AG04449 (cell line): ENCODE data around the gene PDZRN4.

Experiments
- CTCF ChIA-PET: fragments of 350-600 bp; formaldehyde crosslinking; extraction: SDS; loops from one replicate; lab custom pipeline; 2021; ENCODE audit warnings: antibody characterized with exemption; lab: Yijun Ruan, JAX
- POLR2A ChIA-PET: fragments of 400-600, 350-600 bp; formaldehyde crosslinking; extraction: SDS; loops from one replicate; lab custom pipeline; 2020; ENCODE audit warnings: antibody characterized with exemption, inconsistent platforms; lab: Yijun Ruan, JAX
- DNase-seq: peaks from one replicate; pipeline ENCODE4 v3.0.0-alpha.2; 2010; ENCODE audit warnings: low read depth, low spot score
- H3K4me3 ChIP-seq: 2 replicates; pipeline ENCODE4 v1.5.1; 2011; ENCODE audit warnings: low read depth, mild to moderate bottlenecking, control low read depth, low read length
- CTCF ChIP-seq: IDR thresholded peaks from one replicate; pipeline ENCODE4 v1.5.1; 2011; ENCODE audit warnings: mild to moderate bottlenecking, moderate library complexity, low read length, control low read depth, inconsistent platforms; ENCODE audit not compliant: insufficient read depth; ENCODE audit errors: missing control alignments

The PDZRN4 gene

DNA sequence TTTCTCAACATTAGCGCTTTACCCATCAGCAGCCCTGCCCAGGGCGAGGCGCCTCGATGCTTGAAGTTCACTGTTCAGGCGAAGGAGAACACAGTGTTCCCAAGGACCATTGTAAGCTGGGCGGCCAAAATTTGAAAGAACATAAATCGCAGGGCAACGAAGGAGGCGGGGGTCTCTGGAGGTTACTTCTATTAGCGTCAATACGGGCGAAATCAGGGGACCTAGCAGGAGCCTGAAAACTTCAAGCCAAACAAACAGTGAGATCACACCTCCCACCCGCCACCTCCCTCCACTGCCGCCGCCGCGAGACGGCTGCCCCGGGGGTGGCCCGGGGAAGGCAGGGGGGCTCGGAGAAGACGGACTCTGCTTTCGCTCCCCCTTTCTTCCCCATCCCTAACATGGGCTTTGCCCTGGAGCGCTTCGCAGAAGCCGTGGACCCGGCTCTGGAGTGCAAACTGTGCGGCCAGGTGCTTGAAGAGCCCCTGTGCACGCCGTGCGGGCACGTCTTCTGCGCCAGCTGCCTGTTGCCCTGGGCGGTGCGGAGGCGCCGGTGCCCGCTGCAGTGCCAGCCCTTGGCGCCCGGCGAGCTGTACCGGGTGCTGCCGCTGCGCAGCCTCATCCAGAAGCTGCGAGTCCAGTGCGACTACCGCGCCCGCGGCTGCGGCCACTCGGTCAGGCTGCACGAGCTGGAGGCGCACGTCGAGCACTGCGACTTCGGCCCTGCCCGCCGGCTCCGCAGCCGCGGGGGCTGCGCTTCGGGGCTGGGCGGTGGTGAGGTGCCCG, at the start of gene PDZRN4:
TSS of gene PDZRN4 (plus strand) at position 263 of the 783 bp plus-strand sequence.
- no peak for DNase-seq
- no peak within 1 kb of the TSS for H3K4me3 ChIP-seq
- no peak for TF ChIP-seq CTCF
- POLR2A ChIA-PET, result no interaction called here
- CTCF ChIA-PET, result no interaction called here

GRCh38 chr12:41140117-41140516, 48.0 kb upstream of the PDZRN4 start:
- no peak overlapping the region for H3K4me3 ChIP-seq
- CTCF ChIA-PET, result no interaction called here
- POLR2A ChIA-PET, result no interaction called here
- no peak for DNase-seq
- TF ChIP-seq CTCF, result no peak

DNA sequence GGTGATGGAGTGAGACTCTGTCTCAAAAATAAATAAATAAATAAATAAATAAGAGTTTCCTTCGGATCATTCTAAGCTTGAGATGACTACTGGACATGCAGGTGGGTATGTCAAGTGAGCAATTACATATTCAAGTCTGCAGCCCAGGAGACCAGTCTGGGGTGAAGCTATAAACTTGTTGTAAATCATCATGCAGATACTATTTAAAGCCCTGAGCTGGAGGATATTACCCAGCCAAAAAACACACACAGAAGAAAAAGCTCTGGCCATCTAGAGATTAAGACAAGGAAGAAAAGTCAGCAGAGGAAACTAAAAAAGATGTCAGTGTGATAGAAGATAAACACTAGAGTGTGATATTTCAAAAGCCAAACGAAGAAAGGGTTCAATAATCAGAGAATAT, 47.0 kb upstream of the PDZRN4 start:
- POLR2A ChIA-PET, result no interaction called here
- no peak for DNase-seq
- H3K4me3 ChIP-seq, result no peak overlapping the region
- CTCF ChIA-PET, result no interaction called here
- TF ChIP-seq CTCF, result no peak

GRCh38 chr12:41142376-41142775, 45.7 kb upstream of the PDZRN4 start:
- H3K4me3 ChIP-seq, result no peak overlapping the region
- ChIA-PET CTCF (no interaction called here), POLR2A (no interaction called here)
- TF ChIP-seq CTCF, result no peak
- no peak for DNase-seq

DNA sequence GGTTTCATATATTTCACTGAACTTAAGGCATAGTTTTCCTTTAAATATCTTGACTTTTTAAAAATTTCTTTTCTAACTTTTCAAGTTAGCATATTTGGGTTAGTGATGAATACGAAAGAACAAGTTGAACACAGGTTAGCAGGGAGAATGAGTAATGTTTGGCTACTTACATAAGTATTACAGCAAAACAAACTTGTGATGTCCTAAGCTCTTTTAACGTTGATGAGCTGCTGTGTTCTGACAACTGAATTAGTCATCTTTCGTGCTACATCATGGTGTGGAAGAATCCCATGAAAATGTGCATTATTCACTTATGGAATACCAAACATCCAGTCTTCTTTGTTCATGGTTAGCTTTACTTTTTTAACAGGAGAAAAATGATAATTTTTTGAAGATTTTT, 36.3 kb upstream of the PDZRN4 start:
- H3K4me3 ChIP-seq, result no peak overlapping the region
- ChIA-PET POLR2A (no interaction called here), CTCF (no interaction called here)
- TF ChIP-seq CTCF, result no peak
- DNase-seq, result no peak

- no peak for TF ChIP-seq CTCF
- ChIA-PET POLR2A (no interaction called here), CTCF (no interaction called here)
- no peak for DNase-seq
- H3K4me3 ChIP-seq, result no peak overlapping the region
These were observed 25.7 kb upstream of the PDZRN4 start for GRCh38 chr12:41162461-41162860.
